NCI-H2081 (cell line): ENCODE data around the gene ALDH1A1.

ENCODE experiments used
- DNase-seq, 2 experiments: peaks; one replicate each; lab custom pipeline; 2025; lab: John Stamatoyannopoulos, UW

The ALDH1A1 gene

GRCh38 chr9:72952914-72953313 lies at the start of gene ALDH1A1:
TSS of gene ALDH1A1 (minus strand) at chr9:72953053. CDS start at chr9:72953000, 53 bp downstream.
- peak; percentile 51 to 74 for DNase-seq

DNA sequence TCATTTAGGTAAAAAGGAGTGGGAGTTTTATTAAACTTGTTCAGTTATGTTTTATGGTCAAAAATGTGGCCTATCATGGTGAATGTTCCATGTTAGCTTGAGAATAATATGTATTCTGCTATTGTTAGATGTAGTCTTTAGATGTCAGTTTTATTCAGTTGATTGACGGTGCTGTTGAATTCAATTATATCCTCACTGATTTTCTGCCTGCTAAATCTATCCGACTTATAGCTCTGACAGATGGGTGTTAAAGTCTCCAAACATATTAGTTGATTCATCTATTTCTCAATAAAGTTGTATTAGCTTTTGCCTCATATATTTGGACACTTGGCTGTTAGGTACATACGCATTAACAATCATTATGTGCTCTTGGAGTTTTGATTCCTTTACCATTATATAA lies 49.0 kb upstream of the ALDH1A1 start:
- DNase-seq: no peak

GRCh38 chr9:72998363-72998762 lies 45.5 kb upstream of the ALDH1A1 start:
- DNase-seq: no peak

DNA sequence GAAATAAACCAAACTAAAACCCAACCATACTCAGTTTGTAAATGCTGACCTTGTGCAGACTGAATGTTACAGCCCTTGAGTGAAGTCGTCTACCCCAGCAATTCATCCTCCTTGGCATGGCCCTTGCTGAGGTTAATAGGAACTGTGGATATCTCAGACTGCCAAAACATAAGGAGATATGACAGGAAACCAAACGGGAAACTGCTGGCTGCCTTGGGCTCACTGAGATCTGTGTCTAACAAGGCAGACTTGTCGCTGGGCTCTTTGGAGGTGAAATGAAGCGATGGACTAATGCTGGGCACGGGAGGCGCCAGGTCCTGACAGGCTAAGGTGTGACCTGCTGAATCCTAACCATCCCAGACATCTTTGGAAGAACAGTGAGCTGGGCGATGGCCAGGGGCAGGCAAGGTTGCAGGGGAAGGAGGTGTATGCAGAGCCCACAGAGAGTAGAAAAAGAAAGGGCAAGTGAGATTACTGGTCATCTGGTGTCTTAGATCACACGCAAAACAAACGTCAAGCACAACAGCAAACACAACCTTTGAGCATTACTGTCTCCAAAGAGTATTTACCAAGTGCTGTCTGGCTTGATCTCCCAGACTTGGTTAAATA lies 44.6 kb upstream of the ALDH1A1 start:
- DNase-seq: no peak

- no peak for DNase-seq
These were observed 43.9 kb upstream of the ALDH1A1 start for GRCh38 chr9:72996684-72997314.

GRCh38 chr9:72996114-72996513 lies 43.3 kb upstream of the ALDH1A1 start:
- no peak for DNase-seq

- DNase-seq: no peak
These were observed 42.5 kb upstream of the ALDH1A1 start for GRCh38 chr9:72995131-72996024.

DNA sequence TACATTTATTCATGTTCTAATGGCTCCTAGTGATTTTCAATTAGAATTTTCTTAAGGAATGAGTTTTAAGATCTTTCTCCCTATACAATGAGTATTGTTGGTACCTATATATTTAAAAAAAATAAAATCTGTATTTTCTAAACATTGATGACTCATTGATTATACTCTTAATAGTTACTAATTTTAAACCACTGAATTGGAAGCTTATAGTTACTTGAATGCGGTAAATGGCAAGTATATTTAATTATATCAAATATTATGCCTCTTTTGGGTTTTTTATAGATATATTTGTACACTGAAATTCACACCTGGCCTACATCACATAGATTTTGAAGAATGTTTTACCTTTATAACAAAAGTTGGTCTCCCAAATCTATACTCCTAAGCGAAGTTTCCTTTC lies 38.9 kb upstream of the ALDH1A1 start:
- DNase-seq: no peak

DNA sequence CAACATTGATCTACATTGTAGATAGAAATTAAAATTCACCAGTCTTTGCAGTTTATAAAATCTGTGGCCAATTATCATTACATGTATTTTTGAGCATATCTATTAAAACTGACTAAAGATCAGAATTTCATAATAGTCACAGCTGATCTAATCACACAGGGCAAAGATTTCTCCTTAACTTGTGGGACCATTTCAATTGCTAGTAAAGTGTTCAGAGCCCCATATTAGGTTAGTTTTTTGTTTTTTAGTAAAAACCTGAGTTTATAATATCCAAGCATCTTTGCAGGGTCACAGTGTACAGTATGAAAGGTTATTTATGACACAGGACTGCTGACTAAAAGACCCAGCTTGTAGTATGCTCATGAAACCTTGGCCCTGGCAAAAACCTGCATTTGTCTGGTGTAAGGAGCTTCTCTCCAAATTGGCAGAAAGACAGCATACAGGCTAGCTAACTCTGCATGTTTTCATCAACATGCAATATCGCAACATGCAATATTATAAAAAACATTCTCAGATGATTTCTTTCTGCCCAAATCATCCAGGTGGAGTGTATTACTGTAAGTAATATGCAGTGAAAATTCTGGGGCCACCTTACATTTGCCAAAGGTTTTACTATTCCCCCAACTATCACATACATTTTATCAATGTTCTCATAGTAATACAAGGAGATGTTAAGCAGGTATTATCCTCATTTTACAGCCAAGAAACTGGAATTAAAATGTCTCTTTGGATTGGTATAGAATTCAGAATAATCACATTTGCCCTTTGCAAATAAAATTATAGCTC lies 37.7 kb upstream of the ALDH1A1 start:
- no peak for DNase-seq

- no peak for DNase-seq
These were observed 33.8 kb upstream of the ALDH1A1 start for GRCh38 chr9:72986522-72987116.

- DNase-seq: no peak
These were observed 32.9 kb upstream of the ALDH1A1 start for GRCh38 chr9:72985746-72986145.

DNA sequence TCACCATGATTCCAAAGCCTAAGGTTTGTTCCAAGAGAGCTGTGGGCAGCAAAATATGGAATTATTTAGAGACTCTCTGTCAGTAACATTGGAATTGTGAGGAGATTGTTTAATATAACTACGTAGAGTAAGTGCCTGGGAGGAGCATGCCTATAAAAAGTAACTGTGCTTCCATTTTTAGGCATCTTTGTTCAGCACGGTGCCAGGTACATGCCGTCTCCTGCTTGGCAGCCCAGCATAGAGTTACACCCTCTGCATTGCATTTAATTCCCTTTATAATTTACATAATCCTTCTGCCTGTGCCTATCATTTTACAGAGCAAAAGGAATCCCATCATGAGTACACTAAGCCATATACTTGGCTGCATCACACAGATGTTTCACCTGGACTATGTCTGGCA lies 32.1 kb upstream of the ALDH1A1 start:
- no peak for DNase-seq

- DNase-seq: no peak
These were observed 31.5 kb upstream of the ALDH1A1 start for GRCh38 chr9:72984226-72984947.

GRCh38 chr9:72983512-72984225 lies 30.8 kb upstream of the ALDH1A1 start:
- DNase-seq: no peak

- no peak for DNase-seq
These were observed 30.2 kb upstream of the ALDH1A1 start for GRCh38 chr9:72983056-72983455.

DNA sequence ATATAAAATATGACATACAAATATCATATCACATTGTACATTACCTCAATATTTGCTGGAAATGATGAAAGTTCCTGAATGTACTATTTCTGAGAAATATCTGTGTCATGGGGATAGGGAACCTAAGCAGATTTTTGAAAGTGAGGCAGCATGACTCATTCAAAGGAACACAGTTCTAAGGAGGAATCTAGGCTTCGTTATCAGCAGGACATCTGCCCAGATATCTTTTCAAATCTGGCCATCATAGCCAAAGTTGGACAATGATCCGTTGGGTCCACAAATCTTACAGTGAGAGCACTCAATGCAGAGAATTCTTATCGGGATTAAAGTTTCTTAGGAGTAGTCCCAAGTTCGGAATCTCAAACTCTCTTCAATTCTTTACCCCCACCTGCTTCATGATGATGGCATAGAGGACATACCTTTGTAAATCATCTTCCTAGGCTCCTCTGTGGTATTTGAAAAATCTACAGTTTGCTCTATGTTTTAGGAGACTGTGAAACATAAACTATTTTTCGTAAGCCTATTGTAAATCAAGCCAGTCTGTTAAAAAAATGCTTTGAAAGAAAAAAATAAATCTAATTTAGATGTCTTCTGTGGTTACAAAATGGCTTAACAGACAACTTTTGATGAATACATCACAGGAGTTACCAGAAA lies 29.4 kb upstream of the ALDH1A1 start:
- no peak for DNase-seq

- DNase-seq: no peak
These were observed 28.6 kb upstream of the ALDH1A1 start for GRCh38 chr9:72981433-72981832.

- DNase-seq: no peak
These were observed 27.9 kb upstream of the ALDH1A1 start for GRCh38 chr9:72980600-72981265.

GRCh38 chr9:72980183-72980582 lies 27.3 kb upstream of the ALDH1A1 start:
- no peak for DNase-seq
